GM12874 (cell line): ENCODE data around the gene STX17.

ENCODE experiments used
- CTCF ChIP-seq: IDR thresholded peaks from 2 replicates; pipeline ENCODE4 v1.5.1; 2011; ENCODE audit warnings: low read depth, mild to moderate bottlenecking, control low read depth, low read length, moderate library complexity; ENCODE audit not compliant: insufficient read depth

The STX17 gene

GRCh38 chr9:99948896-99949295, 42.4 kb downstream of the STX17 start:
- no peak for TF ChIP-seq CTCF

GRCh38 chr9:99953861-99954507, 47.5 kb downstream of the STX17 start:
- TF ChIP-seq CTCF, result no peak

GRCh38 chr9:99954819-99955218, 48.4 kb downstream of the STX17 start:
- TF ChIP-seq CTCF, result no peak

GRCh38 chr9:99955606-99956005, 49.2 kb downstream of the STX17 start:
- no peak for TF ChIP-seq CTCF

- TF ChIP-seq CTCF, result no peak
Measured at GRCh38 chr9:99962680-99963261, 56.3 kb downstream of the STX17 start.

GRCh38 chr9:99964336-99964735, 57.9 kb downstream of the STX17 start:
- TF ChIP-seq CTCF, result no peak

- TF ChIP-seq CTCF, result no peak
Measured at GRCh38 chr9:99966001-99966400, 59.5 kb downstream of the STX17 start.
